A549 (cell line): ENCODE data around the gene SIRPA. TPM values are rescaled to one million over a fixed set of nuclear protein-coding genes. Genes with fewer than 3 reads are reported as not detected.

Experiments
- ATAC-seq, 2 experiments: fragments of 200-7000 bp in 1 of 2; fragments of >200 bp in 1 of 2; cut with Nextera tagmentation in 1 of 2; cut with Tn5 transposase in 1 of 2; 3 replicates each; pipeline versions ENCODE4 v1.8.0 to v1.9.1; 2018 to 2020; ENCODE audit warnings: mild to moderate bottlenecking in 1 of 2, moderate library complexity in 1 of 2
- CTCF ChIA-PET: fragments of 300-600 bp; sonication (Branson Sonifier 250); formaldehyde crosslinking; extraction: SDS; loops from one replicate; lab custom pipeline; 2021; ENCODE audit warnings: antibody characterized with exemption, inconsistent platforms; lab: Yijun Ruan, JAX
- POLR2A ChIA-PET: fragments of 350-600 bp; formaldehyde crosslinking; extraction: SDS; loops from one replicate; lab custom pipeline; 2021; ENCODE audit warnings: antibody characterized with exemption, inconsistent platforms; lab: Yijun Ruan, JAX
- DNase-seq, 2 experiments: peaks; one replicate each; pipeline versions ENCODE4 v3.0.0 to v3.0.0-alpha.2; 2011 to 2016; ENCODE audit warnings: low read depth in 1 of 2, low spot score in 1 of 2
- FAIRE-seq: peaks from 2 replicates; lab custom pipeline; 2011; peaks lifted over from hg19 to GRCh38; lab: Jason Lieb, UNC
- H3K27ac ChIP-seq, 2 experiments: fragments of >200 bp; sonication (Bioruptor Twin); formaldehyde crosslinking; 3 replicates each; pipeline ENCODE4 v1.5.1; 2016 to 2017
- H3K4me1 ChIP-seq: fragments of >200 bp; sonication (Bioruptor Twin); formaldehyde crosslinking; 3 replicates; pipeline ENCODE4 v1.6.1; 2016
- H3K4me2 ChIP-seq: fragments of >200 bp; sonication (Bioruptor Twin); formaldehyde crosslinking; 3 replicates; pipeline ENCODE4 v1.6.1; 2016
- H3K4me3 ChIP-seq: fragments of >200 bp; sonication (Bioruptor Twin); formaldehyde crosslinking; 3 replicates; pipeline ENCODE4 v1.5.1; 2016
- H3K9me3 ChIP-seq: fragments of >200 bp; sonication (Bioruptor Twin); formaldehyde crosslinking; 3 replicates; pipeline ENCODE4 v1.6.1; 2016
- BHLHE40 ChIP-seq: IDR thresholded peaks from 2 replicates; pipeline ENCODE4 v1.6.1; 2012; ENCODE audit warnings: low read depth, low read length, inconsistent platforms
- CBX2 ChIP-seq: fragments of 200-600 bp; sonication (generic); IDR thresholded peaks from 2 replicates; pipeline ENCODE4 v1.6.1; 2016; ENCODE audit warnings: low read depth, mild to moderate bottlenecking, borderline replicate concordance
- CBX8 ChIP-seq: fragments of 200-600 bp; sonication (generic); IDR thresholded peaks from 2 replicates; pipeline ENCODE4 v1.6.1; 2016
- CEBPB ChIP-seq, 2 experiments: fragments of >200 bp in 1 of 2; sonication (Bioruptor Twin) in 1 of 2; formaldehyde crosslinking in 1 of 2; IDR thresholded peaks; 2 replicates each; pipeline ENCODE4 v1.6.1; 2012 to 2016
- CHD2 ChIP-seq: fragments of 150-350 bp; IDR thresholded peaks from 2 replicates; pipeline ENCODE4 v1.6.1; 2014; ENCODE audit warnings: low read length; ENCODE audit not compliant: partially characterized antibody
- CHD4 ChIP-seq: fragments of 200-600 bp; sonication (generic); IDR thresholded peaks from 2 replicates; pipeline ENCODE4 v1.6.1; 2016; ENCODE audit warnings: antibody characterized with exemption, mild to moderate bottlenecking, borderline replicate concordance
- CTCF ChIP-seq: fragments of >200 bp; sonication (Bioruptor Twin); formaldehyde crosslinking; IDR thresholded peaks from 3 replicates; pipeline ENCODE4 v1.5.1; 2016
- E2F6 ChIP-seq: IDR thresholded peaks from 2 replicates; pipeline ENCODE4 v1.6.1; 2012; ENCODE audit warnings: low read depth, borderline replicate concordance
- EHMT2 ChIP-seq: fragments of 200-600 bp; sonication (generic); IDR thresholded peaks from 2 replicates; pipeline ENCODE4 v1.6.1; 2016; ENCODE audit warnings: antibody characterized with exemption, low read depth, mild to moderate bottlenecking, moderate library complexity
- EP300 ChIP-seq, 2 experiments: fragments of >200 bp; sonication (Bioruptor Twin); formaldehyde crosslinking; IDR thresholded peaks; 2 replicates in 1 of 2; 3 replicates in 1 of 2; pipeline ENCODE4 v1.6.1; 2016 to 2017
- FOSL2 ChIP-seq, 2 experiments: fragments of 450-650 bp in 1 of 2; fragments of >200 bp in 1 of 2; sonication (Bioruptor Twin) in 1 of 2; formaldehyde crosslinking; IDR thresholded peaks; 2 replicates each; pipeline versions ENCODE4 v1.5.0 to v1.6.1; 2016 to 2020; ENCODE audit warnings: mild to moderate bottlenecking in 1 of 2, moderate library complexity in 1 of 2
- GATA3 ChIP-seq: IDR thresholded peaks from 2 replicates; pipeline ENCODE4 v1.6.1; 2012; ENCODE audit warnings: borderline replicate concordance
- HDAC2 ChIP-seq: fragments of 200-600 bp; sonication (generic); IDR thresholded peaks from 2 replicates; pipeline ENCODE4 v1.6.1; 2016
- HES2 ChIP-seq: fragments of >200 bp; sonication (Bioruptor Twin); formaldehyde crosslinking; IDR thresholded peaks from 2 replicates; pipeline ENCODE4 v1.6.1; 2016
- HEYL ChIP-seq: fragments of 250-450 bp; sonication (Bioruptor Pico); IDR thresholded peaks from 2 replicates; pipeline ENCODE4 v1.8.0; 2021; ENCODE audit warnings: mild to moderate bottlenecking, moderate library complexity
- HOXB5 ChIP-seq: fragments of 250-450 bp; sonication (Bioruptor Pico); IDR thresholded peaks from 2 replicates; pipeline ENCODE4 v1.5.0; 2020; ENCODE audit warnings: mild to moderate bottlenecking, moderate library complexity
- KDM1A ChIP-seq: fragments of 200-600 bp; sonication (generic); IDR thresholded peaks from 2 replicates; pipeline ENCODE4 v1.6.1; 2016; ENCODE audit warnings: low read depth, mild to moderate bottlenecking
- KDM5A ChIP-seq: fragments of 200-600 bp; sonication (generic); IDR thresholded peaks from 2 replicates; pipeline ENCODE4 v1.6.1; 2016; ENCODE audit warnings: antibody characterized with exemption, mild to moderate bottlenecking
- MAFK ChIP-seq: fragments of 450-650 bp; IDR thresholded peaks from 2 replicates; pipeline ENCODE4 v1.6.1; 2014; ENCODE audit not compliant: partially characterized antibody
- MYC ChIP-seq: IDR thresholded peaks from 2 replicates; pipeline ENCODE4 v1.6.1; 2012; ENCODE audit warnings: mild to moderate bottlenecking, inconsistent platforms, low read length, improper control_type of control experiment, borderline replicate concordance
- NPAS2 ChIP-seq: fragments of 250-450 bp; sonication (Bioruptor Pico); IDR thresholded peaks from 2 replicates; pipeline ENCODE4 v1.8.0; 2022; ENCODE audit warnings: mild to moderate bottlenecking, moderate library complexity, borderline replicate concordance
- NR3C1 ChIP-seq: fragments of >200 bp; sonication (Bioruptor Twin); formaldehyde crosslinking; IDR thresholded peaks from 3 replicates; pipeline ENCODE4 v1.6.1; 2017
- PBX3 ChIP-seq: IDR thresholded peaks from 2 replicates; pipeline ENCODE4 v1.6.1; 2012
- POLR2AphosphoS2 ChIP-seq: conservative IDR thresholded peaks from 2 replicates; pipeline ENCODE4 v1.6.1; 2012; ENCODE audit warnings: low read length, improper control_type of control experiment, inconsistent platforms
- RCOR1 ChIP-seq: fragments of 150-350 bp; IDR thresholded peaks from 2 replicates; pipeline ENCODE4 v1.6.1; 2014; ENCODE audit warnings: antibody characterized with exemption, low read length, low read depth
- RNF2 ChIP-seq: fragments of 200-600 bp; sonication (generic); IDR thresholded peaks from 2 replicates; pipeline ENCODE4 v1.6.1; 2016; ENCODE audit warnings: low read depth, mild to moderate bottlenecking, antibody characterized with exemption, moderate library complexity, borderline replicate concordance
- TP53 ChIP-seq: fragments of 250-450 bp; sonication (Bioruptor Pico); IDR thresholded peaks from 2 replicates; pipeline ENCODE4 v1.5.0; 2021; ENCODE audit warnings: mild to moderate bottlenecking, moderate library complexity
- ZFP36 ChIP-seq: fragments of 450-650 bp; IDR thresholded peaks from 2 replicates; pipeline ENCODE4 v1.6.1; 2014; ENCODE audit warnings: borderline replicate concordance; ENCODE audit not compliant: partially characterized antibody
- WGBS: methylation state at CpG from one replicate; pipeline ENCODE4 v1.1.6; 2017; ENCODE audit errors: missing lambda C conversion rate; 5-methylcytosine and 5-hydroxymethylcytosine counted together
- polyA plus RNA-seq, 4 experiments: library from polyadenylated mRNA; depleted of rRNA in 3 of 4; stranded (reverse); fragments of >200 nt; fragmentation: RNase III in 1 of 4; extraction: RNeasy Plus Mini Kit Qiagen cat#74134 plus additional on column Dnase treatment in 1 of 4; gene quantifications; 2 replicates in 3 of 4; 3 replicates in 1 of 4; pipeline ENCODE4 v1.2.3, GENCODE V29; 2011 to 2017
- TF ChIP-seq, protein P1 (sequence below): fragments of 200-600 bp; sonication (generic); IDR thresholded peaks from 2 replicates; pipeline ENCODE4 v1.6.1; 2016; ENCODE audit warnings: antibody characterized with exemption, mild to moderate bottlenecking, moderate library complexity

Gene SIRPA
- polyA plus RNA-seq, 2 of the 4 experiments (the other 2 are of a cell fraction): 12.8 to 21.6 TPM

GRCh38 chr20:1958426-1958825 lies 63.2 kb downstream of the SIRPA start:
- ChIA-PET POLR2A (no interaction called here), CTCF (interaction anchor here (1.0 to 2.4 kb wide), 4 partner anchors 8 to 214 kb away, joined by 3 to 12 read pairs (median 4); no protein-coding TSS in a partner anchor)
- no peak overlapping the region for H3K27ac ChIP-seq
- H3K4me3 ChIP-seq: no peak overlapping the region
- DNase-seq: no peak
- no peaks in the 10 kb centered on the region for H3K4me1 ChIP-seq
- no peak for ATAC-seq
- FAIRE-seq: no peak
- TF ChIP-seq CHD2: no peak
- TF ChIP-seq HDAC2: no peak
- TF ChIP-seq KDM5A: no peak
- no peak for TF ChIP-seq POLR2AphosphoS2
- no peak for TF ChIP-seq HOXB5
- TF ChIP-seq ZFP36: no peak
- TF ChIP-seq FOSL2 (IDR thresholded peaks at IDR 0.05): no peak
- TF ChIP-seq FOSL2 (CRISPR knock-in tag; IDR thresholded peaks at IDR 0.05): no peak
- no peak for TF ChIP-seq CBX2
- TF ChIP-seq E2F6: no peak
- no peak for TF ChIP-seq RCOR1
- TF ChIP-seq NPAS2 (CRISPR knock-in tag): no peak
- no peak for TF ChIP-seq KDM1A
- no peak for TF ChIP-seq GATA3
- TF ChIP-seq, protein P1, sequence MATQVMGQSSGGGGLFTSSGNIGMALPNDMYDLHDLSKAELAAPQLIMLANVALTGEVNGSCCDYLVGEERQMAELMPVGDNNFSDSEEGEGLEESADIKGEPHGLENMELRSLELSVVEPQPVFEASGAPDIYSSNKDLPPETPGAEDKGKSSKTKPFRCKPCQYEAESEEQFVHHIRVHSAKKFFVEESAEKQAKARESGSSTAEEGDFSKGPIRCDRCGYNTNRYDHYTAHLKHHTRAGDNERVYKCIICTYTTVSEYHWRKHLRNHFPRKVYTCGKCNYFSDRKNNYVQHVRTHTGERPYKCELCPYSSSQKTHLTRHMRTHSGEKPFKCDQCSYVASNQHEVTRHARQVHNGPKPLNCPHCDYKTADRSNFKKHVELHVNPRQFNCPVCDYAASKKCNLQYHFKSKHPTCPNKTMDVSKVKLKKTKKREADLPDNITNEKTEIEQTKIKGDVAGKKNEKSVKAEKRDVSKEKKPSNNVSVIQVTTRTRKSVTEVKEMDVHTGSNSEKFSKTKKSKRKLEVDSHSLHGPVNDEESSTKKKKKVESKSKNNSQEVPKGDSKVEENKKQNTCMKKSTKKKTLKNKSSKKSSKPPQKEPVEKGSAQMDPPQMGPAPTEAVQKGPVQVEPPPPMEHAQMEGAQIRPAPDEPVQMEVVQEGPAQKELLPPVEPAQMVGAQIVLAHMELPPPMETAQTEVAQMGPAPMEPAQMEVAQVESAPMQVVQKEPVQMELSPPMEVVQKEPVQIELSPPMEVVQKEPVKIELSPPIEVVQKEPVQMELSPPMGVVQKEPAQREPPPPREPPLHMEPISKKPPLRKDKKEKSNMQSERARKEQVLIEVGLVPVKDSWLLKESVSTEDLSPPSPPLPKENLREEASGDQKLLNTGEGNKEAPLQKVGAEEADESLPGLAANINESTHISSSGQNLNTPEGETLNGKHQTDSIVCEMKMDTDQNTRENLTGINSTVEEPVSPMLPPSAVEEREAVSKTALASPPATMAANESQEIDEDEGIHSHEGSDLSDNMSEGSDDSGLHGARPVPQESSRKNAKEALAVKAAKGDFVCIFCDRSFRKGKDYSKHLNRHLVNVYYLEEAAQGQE: no peak
- no peak for TF ChIP-seq BHLHE40
- no peak for TF ChIP-seq PBX3
- TF ChIP-seq RNF2: no peak
- TF ChIP-seq HEYL (CRISPR knock-in tag): no peak
- no peaks in the 10 kb centered on the region for H3K9me3 ChIP-seq
- WGBS: 61% methylated on average over 2 of the region's 2 CpGs
- no peak overlapping the region for H3K4me2 ChIP-seq

DNA sequence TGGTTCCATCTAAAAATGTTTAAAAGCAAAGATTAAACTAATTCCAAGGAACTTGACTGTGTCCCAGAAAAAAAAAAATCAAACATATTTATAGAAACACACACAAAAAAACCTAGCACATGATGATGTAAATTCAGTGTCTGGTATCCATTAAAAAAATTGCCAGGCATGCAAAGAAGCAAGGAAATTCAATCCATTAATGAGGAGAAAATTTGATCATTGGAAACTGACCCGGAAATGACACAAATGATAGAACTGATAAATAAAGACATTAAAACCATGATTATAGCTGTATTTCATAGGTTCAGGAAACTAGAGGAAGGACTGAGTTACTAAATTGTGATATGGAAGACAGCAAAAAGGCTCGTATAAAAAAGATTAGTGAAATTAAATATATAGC lies 63.9 kb downstream of the SIRPA start:
- Histone ChIP-seq H3K4me3 (no peak overlapping the region), H3K4me2 (no peak overlapping the region), H3K9me3 (no peaks in the 10 kb centered on the region), H3K4me1 (no peaks in the 10 kb centered on the region), H3K27ac (no peak overlapping the region)
- FAIRE-seq (no peak), DNase-seq (no peak), ATAC-seq (no peak)
- CTCF ChIA-PET: interaction anchor here (1.0 to 1.5 kb wide), 3 partner anchors 47 to 214 kb away, joined by 3 to 5 read pairs (median 3); no protein-coding TSS in a partner anchor
- WGBS: 65% methylated on average over 2 of the region's 2 CpGs
- TF ChIP-seq CTCF (no peak), GATA3 (no peak), TP53 (CRISPR knock-in tag) (no peak), HDAC2 (no peak), MAFK (no peak), FOSL2 (IDR thresholded peaks at IDR 0.05) (no peak), FOSL2 (CRISPR knock-in tag; IDR thresholded peaks at IDR 0.05) (no peak), CHD4 (no peak), NR3C1 (no peak), CEBPB (IDR thresholded peaks at IDR 0.05) (no peak), CBX8 (no peak), EHMT2 (no peak), EP300 (IDR thresholded peaks at IDR 0.05) (no peak), ZFP36 (no peak), NPAS2 (CRISPR knock-in tag) (no peak), MYC (no peak), HES2 (no peak)
- POLR2A ChIA-PET: no interaction called here
